GM19468 (cell line): ENCODE results near the gene NR2C2.
"Not testable (repeated sequence)": the region's sequence is repeated elsewhere in the genome, so short reads cannot be mapped to it uniquely, and the experiment has no call there.

Experiments used
- ATAC-seq: cut with Tn5 transposase; IDR thresholded peaks from one replicate; pipeline ENCODE4 v1.9.1; 2021; ENCODE audit warnings: mild to moderate bottlenecking, moderate library complexity, moderate number of reproducible peaks; ENCODE audit not compliant: unreplicated experiment; ENCODE audit errors: extremely low read depth

The NR2C2 gene

GRCh38 chr3:14949126-14949525, 1.7 kb downstream of the NR2C2 start:
- no peak for ATAC-seq

DNA sequence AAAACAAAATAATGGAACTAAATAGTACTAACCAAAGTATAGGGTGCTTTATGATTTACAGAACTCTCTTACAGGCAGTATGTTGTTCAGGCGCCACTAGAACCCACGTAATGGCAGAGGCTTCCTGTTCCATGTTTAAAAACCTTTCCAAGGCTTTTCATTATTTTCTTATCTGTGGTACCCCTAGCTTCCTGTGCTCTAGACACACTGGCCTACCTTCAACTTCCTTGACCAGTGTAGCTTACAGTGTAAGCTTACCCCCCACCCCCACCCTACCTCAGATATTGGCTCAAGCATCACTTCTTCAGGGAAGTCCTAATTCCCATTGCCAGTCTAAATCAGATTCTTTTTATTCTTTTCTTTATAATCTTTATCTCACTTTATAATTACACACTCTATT, 2.9 kb downstream of the NR2C2 start:
- ATAC-seq = no peak

GRCh38 chr3:14957153-14957552, 9.8 kb downstream of the NR2C2 start:
- no peak for ATAC-seq

- no peak for ATAC-seq
Observed at GRCh38 chr3:14957925-14958324, 10.5 kb downstream of the NR2C2 start.

DNA sequence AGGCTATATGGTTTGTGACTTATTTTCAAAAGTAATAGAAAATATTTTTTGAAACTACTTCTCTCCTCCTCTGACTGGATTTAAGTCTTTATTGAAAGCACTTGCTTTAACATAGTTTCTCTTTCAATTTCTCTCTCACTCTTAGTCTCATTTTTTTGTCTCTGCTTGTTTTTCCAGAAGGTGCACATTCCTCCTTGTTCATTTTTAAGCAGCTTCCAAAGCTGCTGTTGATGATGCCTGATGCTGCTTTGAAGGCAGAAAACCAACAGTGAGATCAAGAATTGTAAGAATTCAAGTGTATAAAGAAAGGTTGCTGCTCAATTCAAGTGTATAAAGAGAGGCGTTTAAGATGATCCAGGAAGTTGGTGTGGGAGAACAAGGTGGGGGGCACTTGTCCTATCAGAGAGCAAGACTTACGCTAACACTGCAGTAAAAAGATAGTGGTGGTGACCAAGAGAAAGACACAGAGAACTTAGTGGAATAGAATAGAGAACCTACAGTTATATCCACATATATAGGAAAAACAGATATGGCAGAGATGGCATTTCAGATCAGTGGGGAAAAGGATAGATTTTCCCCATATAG, 12.1 kb downstream of the NR2C2 start:
- ATAC-seq = no peak

- ATAC-seq = no peak
Observed at GRCh38 chr3:14962762-14963161, 15.4 kb downstream of the NR2C2 start.

DNA sequence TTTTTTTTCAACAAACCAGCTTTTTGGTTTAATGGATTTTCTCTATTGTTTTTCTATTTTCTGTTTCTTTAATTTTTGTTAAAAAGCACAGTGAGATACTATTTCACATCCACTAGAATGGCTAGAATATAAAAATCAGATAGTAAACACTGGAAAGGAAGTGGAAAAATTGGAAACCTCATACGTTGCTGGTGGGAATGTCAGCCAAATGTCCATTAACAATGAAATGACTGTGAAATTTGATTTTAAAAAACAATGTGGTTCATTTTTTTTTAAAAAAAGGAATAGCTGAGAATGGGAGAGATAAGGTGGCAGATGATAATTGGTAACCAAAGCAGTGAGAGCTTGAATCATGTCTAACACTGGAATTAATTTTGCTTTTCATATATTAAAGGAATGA, 19.9 kb downstream of the NR2C2 start:
- no peak for ATAC-seq

DNA sequence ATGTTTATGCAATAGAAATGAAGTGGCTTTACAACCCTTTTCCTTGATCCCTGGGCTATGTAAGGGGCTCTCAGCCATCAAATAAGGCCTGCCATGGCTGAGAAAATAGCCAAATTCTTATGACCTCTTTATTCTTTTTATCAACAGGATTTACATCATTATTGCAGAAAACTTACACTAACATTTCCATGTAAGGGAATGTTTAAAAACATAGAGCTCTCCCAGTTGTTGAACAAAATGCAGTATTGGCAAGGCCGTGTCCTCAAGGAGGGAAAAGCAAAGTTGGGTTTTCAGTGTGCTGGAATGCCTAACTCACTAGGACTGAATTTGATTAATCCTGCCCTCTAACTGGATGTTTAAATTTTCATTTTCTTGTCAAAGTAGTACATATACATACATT, 22.3 kb downstream of the NR2C2 start:
- ATAC-seq = no peak

GRCh38 chr3:14976317-14976716, 28.9 kb downstream of the NR2C2 start:
- ATAC-seq = no peak

- ATAC-seq = peak; percentile 58
Observed at GRCh38 chr3:14980689-14981088, 33.3 kb downstream of the NR2C2 start.

DNA sequence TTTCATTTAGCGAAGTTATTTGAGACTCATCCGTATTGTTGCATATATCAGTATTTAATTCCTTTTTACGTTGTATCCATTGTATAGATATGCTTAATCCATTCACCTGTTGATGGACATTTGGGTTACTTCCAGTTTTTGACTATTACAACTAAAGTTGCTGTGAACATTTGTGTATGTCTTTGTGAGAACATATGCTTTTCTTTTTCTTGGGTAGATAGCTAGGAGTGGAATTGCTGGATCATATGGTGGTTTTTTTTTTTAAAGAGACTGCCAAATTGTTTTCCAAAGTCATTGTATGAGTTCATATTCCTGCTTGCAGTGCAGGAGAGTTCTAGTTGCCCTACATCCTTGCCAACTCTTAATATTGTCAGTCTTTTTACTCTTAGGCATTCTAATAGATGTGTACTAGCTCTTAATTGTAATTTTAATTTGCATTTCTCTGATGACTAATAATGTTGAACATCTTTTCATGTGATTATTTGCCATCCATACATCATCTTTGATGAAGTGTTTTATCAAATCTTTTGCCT, 37.3 kb downstream of the NR2C2 start:
- no peak for ATAC-seq

DNA sequence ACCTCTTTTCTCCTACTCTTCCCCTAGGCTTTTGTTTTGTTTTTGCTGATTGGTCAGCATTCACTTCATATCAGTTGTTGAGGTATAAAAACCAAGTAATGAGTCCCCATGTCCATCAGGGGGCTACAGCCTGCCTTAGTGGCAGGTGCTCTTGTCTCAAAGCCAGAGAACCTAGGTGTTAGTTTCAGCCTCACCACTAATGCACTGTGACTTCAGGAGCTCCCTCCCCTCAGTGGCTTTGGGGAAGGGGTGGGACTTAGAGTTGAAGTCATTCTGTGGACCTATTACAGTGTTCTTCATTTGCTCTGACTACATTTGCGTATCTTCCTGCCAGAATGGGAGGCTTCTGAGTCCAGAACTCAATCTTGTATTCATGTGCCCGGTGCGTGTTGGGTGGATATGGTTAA, 41.6 kb downstream of the NR2C2 start:
- ATAC-seq = peak; percentile 99

GRCh38 chr3:14989943-14990779, 42.8 kb downstream of the NR2C2 start:
- ATAC-seq = no peak

DNA sequence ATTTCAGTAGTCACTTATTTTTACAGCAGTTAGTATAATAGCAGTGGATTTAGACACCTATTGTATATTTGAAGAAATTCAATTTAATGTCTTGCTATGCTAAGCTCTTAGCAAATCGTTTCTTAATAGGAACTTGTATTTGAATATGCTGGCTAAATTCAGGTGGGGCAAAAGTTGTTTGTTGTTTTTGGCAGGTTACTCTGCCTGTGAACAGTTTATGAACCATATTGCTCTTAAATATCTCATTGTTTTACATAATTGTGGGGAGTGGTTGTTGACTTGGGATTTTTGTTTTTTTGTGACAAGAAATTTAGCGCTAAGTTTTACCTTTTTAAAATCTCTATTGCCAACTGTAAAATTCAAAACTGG, 43.4 kb downstream of the NR2C2 start:
- no peak for ATAC-seq

DNA sequence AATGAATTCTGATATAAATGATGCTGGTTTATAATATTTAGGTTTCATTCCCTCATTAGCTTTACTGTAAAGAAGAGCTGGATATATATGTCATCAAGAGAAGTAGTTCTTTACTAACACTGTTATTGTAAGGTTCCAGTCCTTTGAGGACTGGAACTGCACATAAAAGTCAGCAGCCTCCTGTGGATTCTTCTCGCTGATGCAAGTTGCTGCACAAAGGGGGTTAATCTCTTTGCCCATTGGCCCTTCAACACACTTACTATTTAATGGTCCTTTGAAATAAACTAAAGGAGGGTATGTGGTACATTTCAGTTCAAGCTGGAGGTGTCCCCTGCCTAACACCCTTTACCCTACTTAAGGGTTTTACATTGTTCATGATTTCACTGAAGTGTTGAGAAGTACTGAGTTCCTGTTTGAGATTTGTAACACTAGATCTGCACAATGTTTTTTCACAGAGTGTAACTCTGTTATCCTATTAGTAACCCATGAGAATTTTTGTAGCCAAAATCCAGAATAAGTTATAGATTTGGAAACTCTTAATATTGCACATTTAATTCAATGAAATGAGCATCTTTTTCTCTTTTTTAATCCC, 43.9 kb downstream of the NR2C2 start:
- no peak for ATAC-seq

DNA sequence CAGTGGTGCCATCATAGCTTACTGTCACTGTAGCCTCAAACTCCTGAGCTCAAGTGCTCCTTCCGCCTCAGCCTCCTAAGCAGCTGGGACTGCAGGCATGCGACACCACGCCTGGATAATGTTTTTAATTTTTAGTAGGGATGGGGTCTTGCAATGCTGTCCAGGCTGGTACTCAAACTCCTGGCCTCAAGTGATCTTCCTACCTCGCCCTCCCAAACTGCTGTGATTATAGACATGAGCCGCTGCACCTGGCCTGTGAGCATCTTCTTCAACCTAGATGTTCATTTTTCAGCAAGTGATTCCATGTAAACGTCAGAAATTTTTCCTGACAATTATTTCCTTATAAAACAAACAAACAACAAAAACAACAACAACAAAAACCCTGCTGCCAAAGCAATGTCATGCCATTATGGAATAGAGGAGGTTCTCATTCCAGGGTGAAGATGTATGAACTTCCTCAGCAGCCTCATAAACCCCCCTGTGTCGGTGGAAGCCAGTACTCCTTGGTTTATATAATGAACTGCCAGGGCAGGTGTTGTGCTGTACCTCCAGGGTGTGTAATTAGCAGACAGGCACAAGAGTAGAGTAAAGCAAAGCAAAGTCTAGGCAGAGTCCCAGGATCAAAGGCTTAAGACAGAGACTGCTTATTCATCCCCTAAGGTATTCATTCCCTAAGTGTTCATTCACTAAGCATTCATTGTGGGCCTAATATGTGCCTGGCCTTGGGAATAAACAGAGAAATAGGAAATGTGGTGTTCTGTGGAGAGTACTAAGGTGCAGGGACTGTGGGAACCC, 44.6 kb downstream of the NR2C2 start:
- ATAC-seq = no peak

GRCh38 chr3:14997941-14998340, 50.6 kb downstream of the NR2C2 start:
- ATAC-seq = no peak

DNA sequence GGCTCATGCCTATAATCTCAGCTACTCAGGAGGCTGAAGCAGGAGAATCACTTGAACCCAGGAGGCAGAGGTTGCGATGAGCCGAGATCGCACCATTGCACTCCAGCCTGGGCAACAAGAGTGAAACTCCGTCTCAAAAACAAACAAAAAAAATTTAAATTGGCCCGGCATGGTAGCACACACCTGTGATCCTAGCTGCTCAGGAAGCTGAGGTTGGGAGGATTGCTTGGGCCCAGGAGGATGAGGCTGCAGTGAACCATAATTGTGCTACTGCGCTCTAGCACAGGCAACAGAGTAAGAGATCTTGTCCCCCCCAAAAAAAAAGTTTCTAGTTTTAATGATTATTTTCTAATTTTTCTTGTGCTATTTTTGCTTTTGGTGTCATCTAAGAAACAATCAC, 51.8 kb downstream of the NR2C2 start:
- not testable (repeated sequence) for ATAC-seq

DNA sequence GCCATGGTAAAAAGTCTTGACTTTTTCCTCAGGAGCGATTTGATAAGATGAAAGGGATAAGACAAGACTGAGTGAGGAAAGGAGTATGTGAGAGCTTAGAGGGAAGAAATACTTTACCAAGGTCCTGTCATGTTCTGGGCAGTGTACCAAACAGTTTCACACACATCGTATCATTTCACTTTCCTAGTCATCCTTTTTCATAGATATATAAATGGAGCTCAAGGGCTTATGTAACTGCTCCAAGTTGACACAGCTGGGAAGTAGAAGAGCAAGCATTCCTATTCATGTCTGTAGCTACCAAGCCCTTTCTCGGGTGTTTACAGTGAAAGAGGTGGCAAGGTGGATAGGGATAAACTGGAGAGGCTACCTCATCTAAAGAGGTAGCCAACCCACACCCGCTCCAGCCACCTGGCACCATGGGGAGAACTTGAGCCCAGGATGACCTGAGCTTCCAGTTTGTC, 60.3 kb downstream of the NR2C2 start:
- no peak for ATAC-seq

GRCh38 chr3:15009167-15009566, 61.8 kb downstream of the NR2C2 start:
- ATAC-seq = no peak
